ENCODE data around the gene ICAM2.
A peak's percentile ranks its signal among the peaks of the same experiment; 100 is the strongest.

Gene ICAM2

GRCh38 chr17:64020056-64020766 lies at the start of gene ICAM2:
Gene ICAM2, minus strand, starts transcription at chr17:64020633. Its CDS starts 13,942 bp downstream, at chr17:64006691.
- DNase-seq (ENCODE audit: low read depth), result peak; percentile 76

GRCh38 chr17:64070213-64070612 lies 49.8 kb upstream of the ICAM2 start:
- DNase-seq (ENCODE audit: low read depth), result no peak

GRCh38 chr17:64069143-64069542 lies 48.7 kb upstream of the ICAM2 start:
- no peak for DNase-seq (ENCODE audit: low read depth)

- no peak for DNase-seq (ENCODE audit: low read depth)
These were observed 47.2 kb upstream of the ICAM2 start for GRCh38 chr17:64067657-64068056.

- no peak for DNase-seq (ENCODE audit: low read depth)
These were observed 46.3 kb upstream of the ICAM2 start for GRCh38 chr17:64066716-64067115.

- DNase-seq (ENCODE audit: low read depth), result no peak
These were observed 44.7 kb upstream of the ICAM2 start for GRCh38 chr17:64065161-64065560.

- DNase-seq (ENCODE audit: low read depth), result no peak
These were observed 43.9 kb upstream of the ICAM2 start for GRCh38 chr17:64064331-64064730.

GRCh38 chr17:64063766-64064224 lies 43.4 kb upstream of the ICAM2 start:
- DNase-seq (ENCODE audit: low read depth), result no peak

GRCh38 chr17:64063088-64063487 lies 42.7 kb upstream of the ICAM2 start:
- no peak for DNase-seq (ENCODE audit: low read depth)

GRCh38 chr17:64061178-64061898 lies 40.9 kb upstream of the ICAM2 start:
- DNase-seq (ENCODE audit: low read depth), result no peak

- DNase-seq (ENCODE audit: low read depth), result no peak
These were observed 39.9 kb upstream of the ICAM2 start for GRCh38 chr17:64060331-64060730.

GRCh38 chr17:64059756-64060155 lies 39.3 kb upstream of the ICAM2 start:
- no peak for DNase-seq (ENCODE audit: low read depth)

- DNase-seq (ENCODE audit: low read depth), result no peak
These were observed 38.2 kb upstream of the ICAM2 start for GRCh38 chr17:64058621-64059020.

- DNase-seq (ENCODE audit: low read depth), result no peak
These were observed 37.3 kb upstream of the ICAM2 start for GRCh38 chr17:64057701-64058263.

GRCh38 chr17:64056269-64057005 lies 36.0 kb upstream of the ICAM2 start:
- no peak for DNase-seq (ENCODE audit: low read depth)

- no peak for DNase-seq (ENCODE audit: low read depth)
These were observed 35.0 kb upstream of the ICAM2 start for GRCh38 chr17:64055183-64056142.

GRCh38 chr17:64054304-64054703 lies 33.9 kb upstream of the ICAM2 start:
- DNase-seq (ENCODE audit: low read depth), result no peak

- no peak for DNase-seq (ENCODE audit: low read depth)
These were observed 32.7 kb upstream of the ICAM2 start for GRCh38 chr17:64053101-64053500.

- no peak for DNase-seq (ENCODE audit: low read depth)
These were observed 30.7 kb upstream of the ICAM2 start for GRCh38 chr17:64051153-64051552.

GRCh38 chr17:64048805-64049204 lies 28.4 kb upstream of the ICAM2 start:
- no peak for DNase-seq (ENCODE audit: low read depth)

GRCh38 chr17:64045176-64045575 lies 24.7 kb upstream of the ICAM2 start:
- no peak for DNase-seq (ENCODE audit: low read depth)

Data from activated T-cell treated with anti-CD3 and anti-CD28 coated beads for 24 hours (primary cell).